IMR-90 (cell line): ENCODE measurements around the gene DSCAML1. TPM values are rescaled to one million over a fixed set of nuclear protein-coding genes. Genes with fewer than 3 reads are reported as not detected.

Source experiments
- ATAC-seq: fragments of 200-7000 bp; cut with Tn5 transposase; 2 replicates; pipeline ENCODE4 v1.9.1; 2020; ENCODE audit warnings: low read depth, mild to moderate bottlenecking, moderate library complexity
- BruUV-seq: library from RNA; stranded (reverse); fragments of 400-500 nt; replicated peaks from 2 replicates; lab custom pipeline; 2021; lab: Mats Ljungman, UMichigan
- CTCF ChIA-PET: fragments of 300-600 bp; formaldehyde crosslinking; extraction: SDS; loops from one replicate; lab custom pipeline; 2021; ENCODE audit warnings: antibody characterized with exemption; lab: Yijun Ruan, JAX
- POLR2A ChIA-PET: fragments of 300-600 bp; sonication (Branson Sonifier 250); formaldehyde crosslinking; loops from one replicate; lab custom pipeline; 2022; ENCODE audit warnings: antibody characterized with exemption; ENCODE audit not compliant: unreplicated experiment; lab: Charles Lee
- DNase-seq: peaks from one replicate; pipeline ENCODE4 v3.0.0; 2013
- H2AFZ ChIP-seq: replicated peaks from 2 replicates; pipeline ENCODE3; 2013; ENCODE audit warnings: low read length, mild to moderate bottlenecking; ENCODE audit not compliant: poor library complexity
- H2AK5ac ChIP-seq: 2 replicates; pipeline ENCODE4 v1.6.1; 2013; ENCODE audit warnings: low read depth, low read length, inconsistent platforms
- H2AK9ac ChIP-seq: replicated peaks from 2 replicates; pipeline ENCODE3; 2013; ENCODE audit warnings: mild to moderate bottlenecking, low read depth, low read length, moderate library complexity; ENCODE audit not compliant: poor library complexity
- H2BK120ac ChIP-seq: 2 replicates; pipeline ENCODE4 v1.6.1; 2013; ENCODE audit warnings: low read depth, low read length, inconsistent platforms
- H2BK15ac ChIP-seq: 3 replicates; pipeline ENCODE4 v1.6.1; 2013; ENCODE audit warnings: low read depth, low read length, inconsistent platforms
- H2BK20ac ChIP-seq: 2 replicates; pipeline ENCODE4 v1.6.1; 2013; ENCODE audit warnings: low read depth, mild to moderate bottlenecking, inconsistent platforms, low read length, moderate library complexity
- H2BK5ac ChIP-seq: 2 replicates; pipeline ENCODE4 v1.6.1; 2013; ENCODE audit warnings: mild to moderate bottlenecking, low read depth, low read length, inconsistent platforms; ENCODE audit not compliant: poor library complexity, severe bottlenecking
- H3K14ac ChIP-seq: replicated peaks from 2 replicates; pipeline ENCODE4 v1.6.1; 2013; ENCODE audit warnings: low read depth, low read length, inconsistent platforms
- H3K18ac ChIP-seq: 2 replicates; pipeline ENCODE4 v1.6.1; 2013; ENCODE audit warnings: low read depth, low read length, control low read depth
- H3K23ac ChIP-seq: 2 replicates; pipeline ENCODE4 v1.6.1; 2013; ENCODE audit warnings: low read depth, low read length, inconsistent platforms
- H3K27ac ChIP-seq: 2 replicates; pipeline ENCODE4 v1.5.1; 2013; ENCODE audit warnings: mild to moderate bottlenecking, control low read depth, low read length; ENCODE audit not compliant: insufficient read depth
- H3K27me3 ChIP-seq: 2 replicates; pipeline ENCODE4 v1.6.1; 2013; ENCODE audit warnings: low read length; ENCODE audit not compliant: control insufficient read depth, insufficient read depth
- H3K36me3 ChIP-seq: 2 replicates; pipeline ENCODE4 v1.6.1; 2013; ENCODE audit warnings: low read length, mixed read lengths; ENCODE audit not compliant: control insufficient read depth, insufficient read depth
- H3K4ac ChIP-seq: 2 replicates; pipeline ENCODE4 v1.6.1; 2013; ENCODE audit warnings: low read depth, low read length, inconsistent platforms
- H3K4me1 ChIP-seq: 2 replicates; pipeline ENCODE4 v1.6.1; 2013; ENCODE audit warnings: low read length, mixed read lengths; ENCODE audit not compliant: control insufficient read depth, insufficient read depth
- H3K4me2 ChIP-seq: 2 replicates; pipeline ENCODE4 v1.6.1; 2013; ENCODE audit warnings: low read depth, mild to moderate bottlenecking, control low read depth, low read length, moderate library complexity
- H3K4me3 ChIP-seq: 2 replicates; pipeline ENCODE4 v1.5.1; 2013; ENCODE audit warnings: low read depth, mild to moderate bottlenecking, control low read depth, low read length, moderate library complexity; ENCODE audit not compliant: insufficient read depth
- H3K56ac ChIP-seq: 2 replicates; pipeline ENCODE4 v1.6.1; 2013; ENCODE audit warnings: low read length, inconsistent platforms; ENCODE audit not compliant: insufficient read depth; ENCODE audit errors: extremely low read depth
- H3K79me1 ChIP-seq, 2 experiments: 2 replicates each; pipeline ENCODE4 v1.6.1; 2013; ENCODE audit warnings: low read length in 2 of 2, inconsistent platforms in 1 of 2, low read depth in 1 of 2
- H3K9ac ChIP-seq: 2 replicates; pipeline ENCODE4 v1.6.1; 2013; ENCODE audit warnings: low read depth, low read length, control low read depth
- H3K9me1 ChIP-seq: 2 replicates; pipeline ENCODE4 v1.6.1; 2013; ENCODE audit warnings: low read length, inconsistent platforms; ENCODE audit not compliant: insufficient read depth
- H3K9me3 ChIP-seq: 2 replicates; pipeline ENCODE4 v1.6.1; 2013; ENCODE audit warnings: low read length; ENCODE audit not compliant: control insufficient read depth, insufficient read depth
- H4K20me1 ChIP-seq: 2 replicates; pipeline ENCODE4 v1.6.1; 2013; ENCODE audit warnings: low read length, inconsistent platforms; ENCODE audit not compliant: insufficient read depth
- H4K5ac ChIP-seq: 2 replicates; pipeline ENCODE4 v1.6.1; 2013; ENCODE audit warnings: mild to moderate bottlenecking, low read depth, low read length, control low read depth
- H4K8ac ChIP-seq, 2 experiments: 2 replicates each; pipeline ENCODE4 v1.6.1; 2013; ENCODE audit warnings: low read depth in 2 of 2, low read length in 2 of 2, control low read depth in 1 of 2, inconsistent platforms in 1 of 2
- H4K91ac ChIP-seq: 2 replicates; pipeline ENCODE4 v1.6.1; 2013; ENCODE audit warnings: low read depth, low read length, inconsistent platforms; ENCODE audit not compliant: insufficient read depth
- BHLHE40 ChIP-seq: fragments of 150-350 bp; IDR thresholded peaks from 2 replicates; pipeline ENCODE4 v1.6.1; 2016; ENCODE audit warnings: mild to moderate bottlenecking, low read depth, low read length
- CEBPB ChIP-seq: IDR thresholded peaks from 2 replicates; pipeline ENCODE4 v1.6.1; 2012; ENCODE audit warnings: low read depth, low read length, improper control_type of control experiment
- CHD1 ChIP-seq: IDR thresholded peaks from 2 replicates; pipeline ENCODE4 v1.6.1; 2012; ENCODE audit warnings: low read depth, low read length, improper control_type of control experiment
- CTCF ChIP-seq: conservative IDR thresholded peaks from 2 replicates; pipeline ENCODE4 v1.5.1; 2012; ENCODE audit warnings: mild to moderate bottlenecking, low read depth, low read length, improper control_type of control experiment
- ELK1 ChIP-seq: fragments of 150-350 bp; IDR thresholded peaks from 2 replicates; pipeline ENCODE4 v1.6.1; 2016; ENCODE audit warnings: low read depth, mild to moderate bottlenecking, low read length, moderate library complexity, borderline replicate concordance
- FOS ChIP-seq: fragments of 150-350 bp; IDR thresholded peaks from 2 replicates; pipeline ENCODE4 v1.6.1; 2016; ENCODE audit warnings: low read depth, low read length
- MAFK ChIP-seq: IDR thresholded peaks from 2 replicates; pipeline ENCODE4 v1.6.1; 2012; ENCODE audit warnings: low read depth, low read length, improper control_type of control experiment
- MAZ ChIP-seq: IDR thresholded peaks from 2 replicates; pipeline ENCODE4 v1.6.1; 2012; ENCODE audit warnings: low read depth, mild to moderate bottlenecking, low read length, improper control_type of control experiment, moderate library complexity, borderline replicate concordance
- MXI1 ChIP-seq: IDR thresholded peaks from 2 replicates; pipeline ENCODE4 v1.6.1; 2012; ENCODE audit warnings: low read depth, mild to moderate bottlenecking, low read length, moderate library complexity, borderline replicate concordance
- NFE2L2 ChIP-seq: fragments of 150-350 bp; IDR thresholded peaks from 2 replicates; pipeline ENCODE4 v1.6.1; 2016; ENCODE audit warnings: low read depth, mild to moderate bottlenecking, low read length
- POLR2A ChIP-seq: IDR thresholded peaks from 2 replicates; pipeline ENCODE4 v1.6.1; 2012; ENCODE audit warnings: mild to moderate bottlenecking, low read depth, low read length
- RAD21 ChIP-seq: IDR thresholded peaks from 2 replicates; pipeline ENCODE4 v1.6.1; 2012; ENCODE audit warnings: low read length, improper control_type of control experiment
- RCOR1 ChIP-seq: IDR thresholded peaks from 2 replicates; pipeline ENCODE4 v1.6.1; 2012; ENCODE audit warnings: mild to moderate bottlenecking, low read length, improper control_type of control experiment; ENCODE audit not compliant: insufficient replicate concordance
- RFX5 ChIP-seq: IDR thresholded peaks from 2 replicates; pipeline ENCODE4 v1.8.0; 2012; ENCODE audit warnings: low read depth, mild to moderate bottlenecking, low read length, moderate library complexity
- SMC3 ChIP-seq: fragments of 150-350 bp; IDR thresholded peaks from 2 replicates; pipeline ENCODE4 v1.6.1; 2016; ENCODE audit warnings: low read depth, mild to moderate bottlenecking, antibody characterized with exemption, low read length, moderate library complexity
- USF2 ChIP-seq: fragments of 150-350 bp; IDR thresholded peaks from 2 replicates; pipeline ENCODE4 v1.6.1; 2017; ENCODE audit warnings: mild to moderate bottlenecking, antibody characterized with exemption, low read length, low read depth
- WGBS, 2 experiments: methylation state at CpG; one replicate each; pipeline versions ENCODE4 v1.1.5 to v1.1.7; 2013; ENCODE audit warnings: missing lambda C conversion rate in 2 of 2; ENCODE audit not compliant: insufficient read length in 1 of 2; ENCODE audit errors: extremely low coverage in 2 of 2; 5-methylcytosine and 5-hydroxymethylcytosine counted together
- dilution Hi-C: fragments of 300-500 bp; cut with HindIII; formaldehyde crosslinking; loops from one replicate; pipeline ENCODE4 v1.14.3; 2018; ENCODE audit warnings: low sequenced_read_pairs; ENCODE audit not compliant: unreplicated experiment
- in situ Hi-C: fragments of 300-500 bp; cut with MboI; formaldehyde crosslinking; loops from 3 replicates; pipeline ENCODE4 v1.14.3; 2019; ENCODE audit warnings: low sequenced_read_pairs, inconsistent platforms, mixed read lengths
- intact Hi-C: fragments of 100-400 bp; cut with micrococcal nuclease; formaldehyde crosslinking; loops from 2 replicates; pipeline ENCODE4 v1.10.0; 2022
- polyA plus RNA-seq, 3 experiments: library from polyadenylated mRNA; depleted of rRNA; stranded (reverse); fragments of >200 nt; gene quantifications; 2 replicates each; pipeline ENCODE4 v1.2.3, GENCODE V29; 2012; ENCODE audit warnings: low replicate concordance in 1 of 3
- total RNA-seq: library from RNA; depleted of rRNA; stranded (reverse); fragments of >200 nt; gene quantifications from 2 replicates; pipeline ENCODE4 v1.2.3, GENCODE V29; 2012

The DSCAML1 gene
- total and polyA plus RNA-seq, 2 of the 4 experiments (the other 2 are of a cell fraction), result not detected

- Histone ChIP-seq H2BK15ac (no peak overlapping the region), H3K56ac (no peak overlapping the region), H2AFZ (no peak overlapping the region), H3K27ac (no peak overlapping the region), H3K36me3 (no peaks in the 10 kb centered on the region), H3K4me1 (no peaks in the 10 kb centered on the region), H3K9ac (no peak overlapping the region), H3K27me3 (peaks cover 44% of the 10 kb centered on the region), H3K4me3 (no peak overlapping the region), H3K18ac (no peak overlapping the region), H4K5ac (no peak overlapping the region), H3K14ac (no peak overlapping the region), H3K4ac (no peak overlapping the region), H3K9me3 (no peaks in the 10 kb centered on the region), H2BK5ac (no peak overlapping the region), H2BK20ac (no peak overlapping the region), H2AK5ac (no peak overlapping the region), H3K79me1 (no peaks in the 10 kb centered on the region), H2BK120ac (no peak overlapping the region), H4K20me1 (no peaks in the 10 kb centered on the region), H4K91ac (no peak overlapping the region), H3K4me2 (no peak overlapping the region), H4K8ac (no peak overlapping the region), H3K9me1 (no peaks in the 10 kb centered on the region), H3K23ac (no peak overlapping the region), H2AK9ac (no peak overlapping the region)
- intact Hi-C loops, result no loop called here
- dilution Hi-C loops, result no loop called here
- CTCF ChIA-PET, result no interaction called here
- no TSS peak for BruUV-seq
- in situ Hi-C loops, result no loop called here
- DNase-seq (no peak), ATAC-seq (no peak)
- POLR2A ChIA-PET, result no interaction called here
- no peak for TF ChIP-seq ELK1
- TF ChIP-seq MAFK, result no peak
- TF ChIP-seq CHD1, result no peak
- TF ChIP-seq NFE2L2, result no peak
- no peak for TF ChIP-seq FOS
- TF ChIP-seq RCOR1, result no peak
- no peak for TF ChIP-seq USF2
- no peak for TF ChIP-seq CTCF
- no peak for TF ChIP-seq POLR2A
- TF ChIP-seq RAD21, result no peak
- no peak for TF ChIP-seq MXI1
- no peak for TF ChIP-seq RFX5
- no peak for TF ChIP-seq SMC3
- TF ChIP-seq CEBPB, result no peak
- no peak for TF ChIP-seq MAZ
- TF ChIP-seq BHLHE40, result no peak
- WGBS, 2 experiments, result 22% methylated on average over 9 of the region's 20 CpGs; no CpG with 5 or more reads in 1 of the 2 experiments
Measured at GRCh38 chr11:117492578-117493251, 304.3 kb downstream of the DSCAML1 start.
